Osteoblast (primary cell): ENCODE measurements around the gene TNPO3. TPM values are rescaled to one million over a fixed set of nuclear protein-coding genes. Genes with fewer than 3 reads are reported as not detected.

Experiments
- DNase-seq: peaks from one replicate; pipeline ENCODE4 v3.0.0; 2011; ENCODE audit warnings: low spot score, mixed read lengths; ENCODE audit not compliant: insufficient read length; ENCODE audit errors: missing footprints
- H2AFZ ChIP-seq: 2 replicates; pipeline ENCODE4 v1.6.0; 2011; ENCODE audit warnings: mild to moderate bottlenecking, low read length
- H3K27ac ChIP-seq: 2 replicates; pipeline ENCODE4 v1.5.1; 2011; ENCODE audit warnings: mild to moderate bottlenecking, low read depth, low read length, moderate library complexity
- H3K27me3 ChIP-seq: 2 replicates; pipeline ENCODE4 v1.6.0; 2012; ENCODE audit warnings: mild to moderate bottlenecking, control low read depth, inconsistent platforms, low read length, moderate library complexity; ENCODE audit not compliant: insufficient read depth
- H3K36me3 ChIP-seq: 2 replicates; pipeline ENCODE4 v1.5.1; 2011; ENCODE audit warnings: mild to moderate bottlenecking, low read length, control low read depth, moderate library complexity; ENCODE audit not compliant: insufficient read depth
- H3K4me1 ChIP-seq: 2 replicates; pipeline ENCODE4 v1.5.1; 2011; ENCODE audit warnings: mild to moderate bottlenecking, low read length, control low read depth, moderate library complexity; ENCODE audit not compliant: insufficient read depth
- H3K4me2 ChIP-seq: 2 replicates; pipeline ENCODE4 v1.6.0; 2011; ENCODE audit warnings: mild to moderate bottlenecking, low read length; ENCODE audit not compliant: insufficient read depth
- H3K4me3 ChIP-seq: fragments of 200-600 bp; sonication (generic); 3 replicates; pipeline ENCODE4 v1.5.1; 2012; ENCODE audit warnings: mild to moderate bottlenecking, low read length, inconsistent platforms; ENCODE audit not compliant: insufficient read depth
- H3K79me2 ChIP-seq: 2 replicates; pipeline ENCODE4 v1.6.0; 2012; ENCODE audit warnings: mild to moderate bottlenecking, low read length, control low read depth, inconsistent platforms; ENCODE audit not compliant: insufficient read depth
- H3K9me3 ChIP-seq: 2 replicates; pipeline ENCODE4 v1.5.1; 2011; ENCODE audit warnings: low read depth, low read length, control low read depth
- H4K20me1 ChIP-seq: 2 replicates; pipeline ENCODE4 v1.6.0; 2012; ENCODE audit warnings: mild to moderate bottlenecking, low read length, control low read depth; ENCODE audit not compliant: insufficient read depth
- total RNA-seq: library from RNA; depleted of rRNA; stranded (reverse); fragments of >200 nt; gene quantifications from 2 replicates; pipeline ENCODE4 v1.2.3, GENCODE V29; 2012
- TF ChIP-seq, protein P1 (sequence below): IDR thresholded peaks from 2 replicates; pipeline ENCODE4 v1.5.1; 2011; ENCODE audit warnings: mild to moderate bottlenecking, low read depth, low read length, moderate library complexity; ENCODE audit errors: extremely low read depth

TNPO3 gene
- total RNA-seq, 1 donor: 56.1 TPM

DNA sequence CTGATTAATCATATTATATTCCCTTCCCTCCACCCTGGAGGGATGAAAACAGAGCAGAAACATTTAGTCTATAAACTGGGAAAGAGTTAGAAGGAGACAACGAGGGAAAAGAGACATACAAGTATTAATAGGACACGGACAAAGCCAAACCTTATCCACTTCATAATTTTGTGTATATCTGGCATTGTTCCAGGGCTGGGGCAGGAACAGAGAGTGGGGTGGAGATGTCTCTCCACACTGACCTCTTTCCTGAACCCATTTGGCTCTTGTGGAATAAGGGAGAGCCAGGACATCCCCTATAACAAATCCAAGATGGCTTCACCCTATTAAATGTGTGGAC is 45.9 kb upstream of the TNPO3 start:
- Histone ChIP-seq H3K4me1 (no peaks in the 10 kb centered on the region), H3K27ac (no peak overlapping the region), H3K27me3 (peaks cover 14% of the 10 kb centered on the region), H3K4me3 (no peak overlapping the region), H2AFZ (no peak overlapping the region), H3K79me2 (no peaks in the 10 kb centered on the region), H3K9me3 (no peaks in the 10 kb centered on the region), H4K20me1 (no peaks in the 10 kb centered on the region), H3K36me3 (no peaks in the 10 kb centered on the region), H3K4me2 (no peak overlapping the region)
- DNase-seq: no peak
- TF ChIP-seq, protein P1, sequence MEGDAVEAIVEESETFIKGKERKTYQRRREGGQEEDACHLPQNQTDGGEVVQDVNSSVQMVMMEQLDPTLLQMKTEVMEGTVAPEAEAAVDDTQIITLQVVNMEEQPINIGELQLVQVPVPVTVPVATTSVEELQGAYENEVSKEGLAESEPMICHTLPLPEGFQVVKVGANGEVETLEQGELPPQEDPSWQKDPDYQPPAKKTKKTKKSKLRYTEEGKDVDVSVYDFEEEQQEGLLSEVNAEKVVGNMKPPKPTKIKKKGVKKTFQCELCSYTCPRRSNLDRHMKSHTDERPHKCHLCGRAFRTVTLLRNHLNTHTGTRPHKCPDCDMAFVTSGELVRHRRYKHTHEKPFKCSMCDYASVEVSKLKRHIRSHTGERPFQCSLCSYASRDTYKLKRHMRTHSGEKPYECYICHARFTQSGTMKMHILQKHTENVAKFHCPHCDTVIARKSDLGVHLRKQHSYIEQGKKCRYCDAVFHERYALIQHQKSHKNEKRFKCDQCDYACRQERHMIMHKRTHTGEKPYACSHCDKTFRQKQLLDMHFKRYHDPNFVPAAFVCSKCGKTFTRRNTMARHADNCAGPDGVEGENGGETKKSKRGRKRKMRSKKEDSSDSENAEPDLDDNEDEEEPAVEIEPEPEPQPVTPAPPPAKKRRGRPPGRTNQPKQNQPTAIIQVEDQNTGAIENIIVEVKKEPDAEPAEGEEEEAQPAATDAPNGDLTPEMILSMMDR: no peak

DNA sequence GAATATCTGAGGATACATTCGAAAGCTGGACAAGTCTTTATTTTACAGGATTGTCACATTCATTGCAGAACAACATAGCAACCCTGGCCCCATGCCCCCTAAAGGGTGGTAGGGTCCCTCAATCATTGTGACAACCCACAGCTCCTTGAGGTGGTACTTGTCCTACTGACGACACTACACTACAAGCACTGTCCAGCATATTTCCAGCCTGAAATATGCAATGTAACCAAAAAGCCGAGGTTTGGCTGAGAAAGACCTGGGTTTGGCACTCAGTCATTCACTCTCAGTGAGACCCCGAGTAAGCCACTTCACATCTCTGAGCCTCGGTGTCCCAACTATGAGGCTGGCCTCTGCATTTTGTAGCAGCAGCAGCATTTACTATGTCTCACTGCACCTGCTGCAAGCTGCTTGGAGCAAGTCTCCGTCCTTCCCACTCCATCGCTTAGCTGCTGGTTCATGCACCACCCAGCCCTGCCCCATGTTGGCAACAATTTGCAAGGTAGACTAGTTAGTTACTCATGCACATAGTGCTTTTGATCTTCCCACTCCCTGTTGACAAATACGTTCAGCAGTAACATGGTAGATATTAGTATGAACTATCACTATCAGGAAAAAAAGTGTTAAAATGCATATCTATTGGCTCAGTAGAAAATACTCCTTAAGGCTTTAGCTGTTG is 43.6 kb upstream of the TNPO3 start:
- Histone ChIP-seq H3K4me3 (no peak overlapping the region), H3K9me3 (no peaks in the 10 kb centered on the region), H3K36me3 (no peaks in the 10 kb centered on the region), H3K27me3 (peaks cover 15% of the 10 kb centered on the region), H3K4me1 (no peaks in the 10 kb centered on the region), H2AFZ (no peak overlapping the region), H3K79me2 (no peaks in the 10 kb centered on the region), H3K27ac (no peak overlapping the region), H4K20me1 (no peaks in the 10 kb centered on the region), H3K4me2 (no peak overlapping the region)
- TF ChIP-seq, protein P1: no peak
- no peak for DNase-seq

DNA sequence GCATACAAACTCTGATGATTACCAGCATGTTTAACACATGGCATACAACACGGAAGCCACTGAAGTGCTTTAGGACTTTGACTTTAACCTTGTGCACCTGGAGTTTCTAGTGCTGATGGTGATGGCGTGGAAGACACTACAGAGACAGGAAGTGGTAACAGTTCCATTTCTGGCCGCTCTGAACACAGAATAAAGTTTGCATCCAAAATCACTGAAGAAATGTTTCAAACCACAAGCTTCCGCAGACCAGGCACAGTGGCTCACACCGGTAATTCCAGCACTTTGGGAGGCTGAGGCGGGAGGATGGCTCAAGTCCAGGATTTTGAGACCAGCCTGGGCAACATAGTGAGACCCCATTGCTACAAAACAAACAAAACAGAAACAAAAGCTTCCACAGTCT is 40.3 kb upstream of the TNPO3 start:
- no peaks in the 10 kb centered on the region for H3K79me2 ChIP-seq
- H3K4me1 ChIP-seq: no peaks in the 10 kb centered on the region
- peaks cover 16% of the 10 kb centered on the region for H3K27me3 ChIP-seq
- H3K27ac ChIP-seq: no peak overlapping the region
- TF ChIP-seq, protein P1: no peak
- no peak overlapping the region for H3K4me3 ChIP-seq
- DNase-seq: no peak
- H3K9me3 ChIP-seq: no peaks in the 10 kb centered on the region
- H2AFZ ChIP-seq: no peak overlapping the region
- no peaks in the 10 kb centered on the region for H4K20me1 ChIP-seq
- H3K4me2 ChIP-seq: no peak overlapping the region
- no peaks in the 10 kb centered on the region for H3K36me3 ChIP-seq

DNA sequence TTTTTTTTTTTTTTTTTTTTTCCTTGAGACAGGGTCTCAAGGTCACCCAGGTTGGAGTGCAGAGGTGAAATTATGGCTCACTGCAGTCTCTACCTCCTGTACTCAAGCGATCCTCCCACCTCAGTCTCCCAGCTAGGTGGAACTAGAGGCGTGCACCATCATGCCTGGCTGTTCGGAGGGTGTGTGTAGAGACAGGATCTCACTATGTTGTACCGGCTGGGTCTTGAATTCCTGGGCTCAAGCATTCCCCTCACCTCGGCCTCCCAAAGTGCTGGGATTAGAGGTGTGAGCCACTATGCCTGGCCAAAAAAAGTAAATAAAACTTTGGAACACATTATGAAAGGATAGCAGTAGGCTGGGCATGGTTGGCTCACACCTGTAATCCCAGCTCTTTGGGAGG is 39.6 kb upstream of the TNPO3 start:
- Histone ChIP-seq H3K79me2 (no peaks in the 10 kb centered on the region), H2AFZ (no peak overlapping the region), H3K9me3 (no peaks in the 10 kb centered on the region), H3K4me2 (no peak overlapping the region), H3K4me1 (no peaks in the 10 kb centered on the region), H3K36me3 (no peaks in the 10 kb centered on the region), H3K27me3 (peaks cover 19% of the 10 kb centered on the region), H3K27ac (no peak overlapping the region), H3K4me3 (no peak overlapping the region), H4K20me1 (no peaks in the 10 kb centered on the region)
- TF ChIP-seq, protein P1: no peak
- no peak for DNase-seq
